ENCODE data around the gene C5AR2.

Gene C5AR2

DNA sequence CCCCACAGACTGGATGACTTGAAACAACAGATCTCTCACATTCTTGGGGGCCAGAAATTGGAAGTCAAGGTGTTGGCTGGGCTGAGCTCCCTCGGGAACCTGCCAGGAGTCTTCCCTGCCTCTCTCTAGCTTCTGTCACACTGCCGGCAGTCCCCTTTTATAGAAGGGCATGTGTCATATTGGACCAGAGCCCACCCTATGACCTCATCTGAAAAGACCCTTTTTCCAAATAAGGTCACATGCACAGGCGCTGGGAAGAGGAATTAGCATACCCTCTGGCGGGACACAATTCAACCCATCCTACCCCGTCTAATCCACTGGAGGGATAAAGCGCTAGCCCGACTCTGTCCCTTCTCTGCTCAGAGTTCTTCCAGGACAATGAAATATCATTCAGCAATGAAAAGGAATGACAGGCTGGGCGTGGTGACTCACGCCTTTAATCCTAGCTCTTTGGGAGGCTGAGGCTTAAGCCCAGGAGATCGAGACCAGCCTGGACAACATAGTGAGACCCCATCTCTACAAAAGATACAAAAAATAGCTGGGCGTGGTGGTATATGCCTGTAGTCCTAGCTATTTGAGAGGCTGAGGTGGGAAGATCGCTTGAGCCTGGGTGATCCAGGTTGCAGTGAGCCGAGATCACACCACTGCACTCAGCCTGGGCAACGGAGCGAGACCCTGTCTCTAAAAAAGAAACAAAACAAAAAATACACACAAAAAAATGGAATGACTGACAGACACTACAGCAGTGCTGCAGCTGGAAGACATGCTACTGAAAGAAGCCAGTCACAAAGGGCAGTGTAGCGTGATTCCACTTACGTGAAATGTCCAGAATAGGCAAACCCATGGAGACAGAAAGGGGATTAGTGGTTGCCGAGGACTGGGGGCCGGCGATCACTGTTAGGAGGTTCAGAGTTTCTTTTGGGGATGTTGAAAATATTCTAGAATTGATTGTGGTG is 58.8 kb downstream of the C5AR2 start:
- peak; percentile 47 for DNase-seq

DNA sequence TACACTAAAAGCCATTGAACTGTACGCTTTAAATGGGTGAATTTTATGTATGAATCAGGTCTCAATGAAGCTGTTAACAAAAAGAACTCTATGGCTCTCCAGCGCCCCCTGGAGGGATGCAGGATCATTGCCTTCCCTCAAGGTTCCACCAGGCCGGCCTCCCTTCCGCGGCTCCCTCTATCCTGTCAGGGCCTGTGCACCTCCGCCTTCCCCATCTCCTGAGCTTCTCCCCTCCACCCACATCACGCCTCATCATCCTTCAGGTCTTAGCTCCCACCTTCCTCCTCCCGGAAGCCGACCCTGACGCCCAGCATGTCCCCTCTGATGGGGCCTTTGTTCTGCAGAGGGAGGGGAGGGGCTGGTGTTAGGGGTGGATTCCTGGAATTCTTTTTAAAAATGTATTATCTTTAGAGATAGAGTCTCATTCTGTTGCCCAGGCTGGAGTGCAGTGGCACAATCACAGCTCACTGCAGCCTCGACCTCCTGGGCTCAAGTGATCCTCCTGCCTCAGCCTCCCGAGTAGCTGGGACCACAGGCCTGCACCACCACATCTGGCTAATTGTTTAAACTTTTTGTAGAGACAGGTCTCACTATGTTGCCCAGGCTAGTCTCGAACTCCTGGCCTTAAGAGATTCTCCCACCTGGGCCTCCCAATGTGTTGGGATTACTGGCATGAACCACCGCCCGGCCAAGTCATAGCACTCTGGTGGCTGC is 59.7 kb downstream of the C5AR2 start:
- DNase-seq, result peak; percentile 63
